ENCODE measurements around the gene SLC39A8. TPM values are rescaled to one million over a fixed set of nuclear protein-coding genes. Genes with fewer than 3 reads are reported as not detected.

SLC39A8 gene
- 7.0 to 10.8 TPM (median 10.1 TPM) in 5 replicates for total RNA-seq (2022; extraction: Qiagen RNA extraction; ENCODE audit: low read depth)

GRCh38 chr4:102344954-102345794 lies at the start of gene SLC39A8:
Gene SLC39A8, minus strand, starts transcription at chr4:102345482. Its CDS starts 820 bp downstream, at chr4:102344662.

Other genes with a start within 250 kb of the SLC39A8 start
- gene NFKB1, start 155.9 kb upstream of the SLC39A8 start, total RNA-seq (2022; extraction: Qiagen RNA extraction; ENCODE audit: low read depth), result 18.0 to 22.3 TPM (median 20.9 TPM) in 5 replicates